GM19372 (cell line): Measurements from ENCODE around the gene FOXE3.
"Not testable (repeated sequence)": the region's sequence is repeated elsewhere in the genome, so short reads cannot be mapped to it uniquely, and the experiment has no call there.

Experiments used
- ATAC-seq: cut with Tn5 transposase; IDR thresholded peaks from one replicate; pipeline ENCODE4 v1.9.1; 2021; ENCODE audit warnings: mild to moderate bottlenecking, low read depth, moderate library complexity; ENCODE audit not compliant: unreplicated experiment

FOXE3 gene

GRCh38 chr1:47444562-47445465, 28.7 kb downstream of the FOXE3 start:
- no peak for ATAC-seq

GRCh38 chr1:47445823-47446550, 29.9 kb downstream of the FOXE3 start:
- no peak for ATAC-seq

GRCh38 chr1:47448462-47449222, 32.6 kb downstream of the FOXE3 start:
- ATAC-seq: no peak

GRCh38 chr1:47449822-47450552, 33.9 kb downstream of the FOXE3 start:
- ATAC-seq: no peak

- ATAC-seq: no peak
These were observed 34.5 kb downstream of the FOXE3 start for GRCh38 chr1:47450606-47451005.

GRCh38 chr1:47452426-47452825, 36.3 kb downstream of the FOXE3 start:
- no peak for ATAC-seq

GRCh38 chr1:47453910-47454309, 37.8 kb downstream of the FOXE3 start:
- ATAC-seq: not testable (repeated sequence)

GRCh38 chr1:47456250-47456649, 40.2 kb downstream of the FOXE3 start:
- no peak for ATAC-seq

- ATAC-seq: not testable (repeated sequence)
These were observed 41.5 kb downstream of the FOXE3 start for GRCh38 chr1:47457547-47457946.

GRCh38 chr1:47459253-47459788, 43.2 kb downstream of the FOXE3 start:
- no peak for ATAC-seq

GRCh38 chr1:47460040-47460439, 44.0 kb downstream of the FOXE3 start:
- ATAC-seq: no peak

- no peak for ATAC-seq
These were observed 44.4 kb downstream of the FOXE3 start for GRCh38 chr1:47460456-47460855.

GRCh38 chr1:47465605-47466004, 49.5 kb downstream of the FOXE3 start:
- no peak for ATAC-seq
